KG1 (cell line): ENCODE measurements around the gene PDK4.
"Not testable (repeated sequence)": the region's sequence is repeated elsewhere in the genome, so short reads cannot be mapped to it uniquely, and the experiment has no call there.

Experiments
- DNase-seq: peaks from one replicate; lab custom pipeline; 2025; lab: John Stamatoyannopoulos, UW

Gene PDK4

DNA sequence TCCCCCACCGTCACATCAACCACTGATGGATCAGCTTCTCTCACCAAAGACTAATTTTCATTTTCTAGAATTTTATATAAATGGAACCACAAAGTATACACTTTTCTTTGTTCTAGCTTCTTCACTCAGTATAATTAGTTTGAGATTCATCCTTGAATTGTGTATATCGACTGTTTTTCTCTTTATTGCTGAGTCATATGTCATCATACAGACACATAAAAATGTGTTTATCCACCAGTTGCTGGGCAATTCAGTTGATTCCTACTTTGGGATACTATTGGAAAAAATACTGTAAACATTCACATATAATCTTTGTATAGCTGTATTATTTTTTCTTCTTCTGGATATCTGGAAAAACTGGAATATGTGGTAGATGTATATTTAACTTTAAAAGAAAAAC lies 26.6 kb downstream of the PDK4 start:
- DNase-seq: no peak

GRCh38 chr7:95560674-95561073 lies 35.6 kb downstream of the PDK4 start:
- no peak for DNase-seq

GRCh38 chr7:95558864-95559263 lies 37.5 kb downstream of the PDK4 start:
- DNase-seq: no peak

GRCh38 chr7:95556777-95557176 lies 39.5 kb downstream of the PDK4 start:
- no peak for DNase-seq

DNA sequence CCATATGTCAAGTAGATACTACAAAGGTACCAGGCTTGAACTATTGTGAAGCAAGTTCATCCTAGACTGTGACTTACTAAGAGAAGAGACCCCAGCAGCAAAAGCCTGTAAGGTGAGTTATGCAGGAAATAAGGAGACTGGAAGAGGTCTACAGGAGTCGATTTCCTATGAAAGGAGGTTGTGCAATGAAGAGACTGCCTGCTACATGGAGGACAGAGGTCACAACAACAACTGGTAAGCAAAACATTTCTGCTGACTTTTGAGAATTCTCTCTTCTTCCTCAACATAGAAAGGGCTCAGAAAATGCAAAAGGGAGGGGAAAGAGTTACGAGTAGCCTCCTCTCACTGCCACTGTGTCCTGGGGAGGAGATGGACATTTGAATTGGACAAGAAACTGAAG lies 42.4 kb downstream of the PDK4 start:
- DNase-seq: no peak

- not testable (repeated sequence) for DNase-seq
These were observed 44.0 kb downstream of the PDK4 start for GRCh38 chr7:95552010-95552926.

DNA sequence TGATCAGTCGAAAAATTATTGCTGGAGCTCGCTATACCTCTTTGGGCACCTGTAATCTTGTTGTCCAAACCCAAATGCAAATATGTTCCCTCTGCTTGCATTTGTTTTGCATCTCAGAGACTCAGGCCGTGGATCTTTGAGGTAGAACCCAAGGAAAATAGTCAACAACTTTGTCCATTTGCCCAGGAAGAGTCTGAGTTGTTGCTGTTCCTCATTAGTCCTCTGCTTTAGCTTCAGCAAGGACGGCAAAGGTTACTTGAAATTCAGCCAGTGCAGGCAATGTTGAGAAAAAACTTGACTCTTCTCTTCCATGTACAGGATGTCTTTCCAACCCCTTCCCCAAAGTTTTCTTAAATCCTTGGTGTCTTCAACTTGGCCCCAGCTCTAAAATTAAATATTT lies 45.8 kb downstream of the PDK4 start:
- no peak for DNase-seq

GRCh38 chr7:95549818-95550529 lies 46.3 kb downstream of the PDK4 start:
- DNase-seq: no peak

DNA sequence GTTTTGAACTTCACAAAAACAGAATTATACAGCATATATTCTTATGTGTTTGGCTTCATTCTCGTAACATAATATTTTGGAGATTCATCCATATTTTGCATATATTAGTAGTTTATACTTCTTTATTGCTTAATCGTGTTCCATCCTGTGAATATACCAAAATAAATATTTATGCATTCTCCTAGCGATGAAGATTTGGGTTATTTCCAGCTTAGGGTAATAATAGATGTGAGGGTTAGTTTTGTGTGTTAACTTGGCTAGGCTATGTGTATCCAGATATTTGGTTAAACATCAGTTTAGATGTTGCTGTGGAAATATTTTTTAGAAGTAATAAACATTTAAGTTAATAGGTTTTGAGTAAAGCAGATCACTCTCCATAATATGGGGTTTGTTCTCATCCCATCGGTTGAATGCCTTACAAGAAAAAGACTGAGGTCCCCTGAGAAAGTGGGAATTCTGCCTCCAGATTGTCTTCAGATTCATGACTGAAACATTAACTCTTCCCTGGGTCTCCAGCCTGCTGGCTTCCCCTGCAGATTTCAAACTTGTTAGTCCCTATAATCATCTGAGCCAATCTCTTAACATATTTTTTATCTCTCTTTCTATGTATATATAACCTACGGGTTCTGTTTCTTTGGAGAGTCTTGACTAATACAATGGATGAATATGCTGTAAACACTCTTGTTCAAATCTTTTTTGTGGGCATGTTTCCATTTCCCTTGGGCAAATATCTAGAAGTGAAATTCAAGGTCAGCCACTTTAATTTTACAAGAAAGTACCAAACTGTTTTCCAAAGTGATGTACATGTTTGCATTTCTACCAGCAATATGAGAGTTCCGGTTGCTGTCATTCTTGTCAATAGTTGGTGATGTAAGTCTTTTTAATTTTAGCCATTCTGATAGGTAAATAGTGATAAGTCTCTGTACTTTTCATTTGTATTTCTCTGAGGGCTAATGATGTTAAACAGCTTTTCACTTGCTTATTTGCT lies 48.7 kb downstream of the PDK4 start:
- no peak for DNase-seq

- no peak for DNase-seq
These were observed 49.7 kb downstream of the PDK4 start for GRCh38 chr7:95546647-95547046.

DNA sequence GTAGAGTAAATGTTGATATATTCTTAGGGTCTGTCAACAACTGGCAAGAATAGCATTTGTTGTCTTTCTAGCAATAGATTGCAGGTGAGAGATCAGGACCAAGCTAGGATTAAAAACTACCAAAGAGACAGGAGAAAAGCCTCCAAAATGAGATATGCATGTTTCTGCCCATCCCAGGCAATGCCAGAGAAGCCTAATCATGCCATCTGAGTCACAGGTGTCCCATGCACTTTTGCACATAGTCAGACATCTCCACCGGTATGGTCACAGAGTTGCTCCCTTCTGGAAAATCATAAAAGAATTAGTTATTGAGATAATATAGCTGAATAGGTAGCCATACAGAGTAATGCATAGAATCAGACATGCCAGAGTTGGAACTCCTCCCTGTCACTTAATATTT lies 50.6 kb downstream of the PDK4 start:
- no peak for DNase-seq

- no peak for DNase-seq
These were observed 51.2 kb downstream of the PDK4 start for GRCh38 chr7:95545007-95545615.

GRCh38 chr7:95544171-95544570 lies 52.1 kb downstream of the PDK4 start:
- no peak for DNase-seq

- DNase-seq: no peak
These were observed 53.0 kb downstream of the PDK4 start for GRCh38 chr7:95543312-95543711.

DNA sequence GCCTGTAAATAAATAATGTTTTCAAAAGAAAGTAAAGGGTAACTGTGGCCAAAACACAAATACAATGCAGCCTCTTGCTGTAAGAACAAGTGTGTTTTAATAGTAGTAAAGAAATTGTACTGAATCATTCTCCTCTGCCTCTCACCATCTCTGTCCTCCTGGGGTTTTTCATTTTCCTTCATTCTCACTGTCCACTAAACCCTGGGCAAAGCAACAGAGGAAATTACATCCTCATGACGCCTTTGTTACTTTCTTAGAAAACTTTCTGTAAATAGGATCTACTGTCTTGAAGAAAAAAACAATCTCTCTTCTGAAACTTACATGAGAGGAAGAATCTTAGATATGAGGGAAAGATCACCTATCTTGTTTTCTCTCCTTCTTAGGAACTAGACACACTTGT lies 56.0 kb downstream of the PDK4 start:
- no peak for DNase-seq

GRCh38 chr7:95539426-95539825 lies 56.9 kb downstream of the PDK4 start:
- DNase-seq: no peak

GRCh38 chr7:95537468-95537867 lies 58.8 kb downstream of the PDK4 start:
- DNase-seq: no peak

DNA sequence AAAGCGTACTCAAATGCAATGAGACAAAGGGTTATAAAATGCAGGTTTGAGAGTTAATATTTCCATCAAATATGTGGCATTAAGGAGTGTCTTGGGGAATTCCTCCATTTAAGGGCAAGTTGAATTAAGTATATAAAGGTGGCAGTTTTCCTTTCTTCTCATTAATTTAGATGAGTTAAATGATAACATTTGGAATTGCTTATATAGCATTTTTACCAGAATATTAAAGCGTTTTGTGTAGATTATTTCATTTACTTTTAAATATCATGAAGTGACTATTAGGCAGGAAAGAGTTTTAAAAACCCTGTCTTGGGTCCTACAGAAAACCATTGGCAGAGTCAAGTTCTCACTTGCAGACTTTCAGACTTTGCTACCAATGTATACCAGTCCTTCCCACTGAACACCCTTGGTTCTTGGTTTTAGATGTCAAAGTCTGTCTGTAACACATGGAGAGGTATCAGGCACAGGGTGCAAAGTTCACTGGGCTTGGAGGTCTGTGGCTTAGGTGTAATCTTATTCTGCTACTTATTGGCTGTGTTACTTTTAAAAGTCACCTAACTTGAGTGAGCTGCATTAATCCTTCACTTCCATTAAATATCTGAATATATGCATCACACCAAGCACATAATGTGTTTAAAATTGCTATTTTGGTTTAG lies 59.5 kb downstream of the PDK4 start:
- DNase-seq: no peak

DNA sequence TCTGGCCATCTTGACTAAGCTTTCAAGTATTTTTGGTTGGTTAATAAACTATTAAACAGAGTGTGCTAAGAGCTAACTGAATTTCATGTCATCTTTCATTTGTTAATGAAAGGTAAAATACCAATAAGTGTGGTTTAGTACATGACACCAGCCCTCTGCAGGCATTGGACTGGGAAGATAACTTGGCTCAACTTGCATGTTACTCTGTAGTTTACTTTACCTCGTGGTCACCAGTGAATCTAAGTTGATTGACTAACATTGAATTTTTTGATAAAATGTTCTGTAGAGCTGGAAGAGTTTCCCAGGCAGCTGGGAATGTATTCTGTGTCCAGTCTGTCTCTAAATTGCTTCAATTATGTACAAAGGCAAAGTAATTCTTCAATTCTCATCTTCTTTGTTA lies 60.7 kb downstream of the PDK4 start:
- no peak for DNase-seq

GRCh38 chr7:95534796-95535195 lies 61.5 kb downstream of the PDK4 start:
- DNase-seq: no peak
